IPS-15b (cell line): ENCODE measurements around the gene CNFN.
"Not testable (repeated sequence)": the region's sequence is repeated elsewhere in the genome, so short reads cannot be mapped to it uniquely, and the experiment has no call there.

Experiments
- H3K27me3 ChIP-seq: one replicate; pipeline ENCODE4 v1.6.1; 2013; ENCODE audit warnings: low read length; ENCODE audit not compliant: control insufficient read depth, insufficient read depth
- H3K36me3 ChIP-seq: one replicate; pipeline ENCODE4 v1.6.1; 2013; ENCODE audit warnings: low read length; ENCODE audit not compliant: control insufficient read depth, insufficient read depth
- H3K4me1 ChIP-seq: one replicate; pipeline ENCODE4 v1.6.1; 2013; ENCODE audit warnings: mild to moderate bottlenecking, low read length; ENCODE audit not compliant: control insufficient read depth, insufficient read depth
- H3K4me3 ChIP-seq: one replicate; pipeline ENCODE4 v1.5.1; 2013; ENCODE audit warnings: low read depth, low read length
- H3K9ac ChIP-seq: one replicate; pipeline ENCODE4 v1.6.1; 2013; ENCODE audit warnings: low read depth, mild to moderate bottlenecking, low read length
- H3K9me3 ChIP-seq: one replicate; pipeline ENCODE4 v1.6.1; 2013; ENCODE audit warnings: mild to moderate bottlenecking, low read length; ENCODE audit not compliant: control insufficient read depth, insufficient read depth

CNFN gene

GRCh38 chr19:42353341-42354015, 36.6 kb downstream of the CNFN start:
- Histone ChIP-seq H3K27me3 (no peaks in the 10 kb centered on the region), H3K4me3 (no peak overlapping the region), H3K4me1 (no peaks in the 10 kb centered on the region)

DNA sequence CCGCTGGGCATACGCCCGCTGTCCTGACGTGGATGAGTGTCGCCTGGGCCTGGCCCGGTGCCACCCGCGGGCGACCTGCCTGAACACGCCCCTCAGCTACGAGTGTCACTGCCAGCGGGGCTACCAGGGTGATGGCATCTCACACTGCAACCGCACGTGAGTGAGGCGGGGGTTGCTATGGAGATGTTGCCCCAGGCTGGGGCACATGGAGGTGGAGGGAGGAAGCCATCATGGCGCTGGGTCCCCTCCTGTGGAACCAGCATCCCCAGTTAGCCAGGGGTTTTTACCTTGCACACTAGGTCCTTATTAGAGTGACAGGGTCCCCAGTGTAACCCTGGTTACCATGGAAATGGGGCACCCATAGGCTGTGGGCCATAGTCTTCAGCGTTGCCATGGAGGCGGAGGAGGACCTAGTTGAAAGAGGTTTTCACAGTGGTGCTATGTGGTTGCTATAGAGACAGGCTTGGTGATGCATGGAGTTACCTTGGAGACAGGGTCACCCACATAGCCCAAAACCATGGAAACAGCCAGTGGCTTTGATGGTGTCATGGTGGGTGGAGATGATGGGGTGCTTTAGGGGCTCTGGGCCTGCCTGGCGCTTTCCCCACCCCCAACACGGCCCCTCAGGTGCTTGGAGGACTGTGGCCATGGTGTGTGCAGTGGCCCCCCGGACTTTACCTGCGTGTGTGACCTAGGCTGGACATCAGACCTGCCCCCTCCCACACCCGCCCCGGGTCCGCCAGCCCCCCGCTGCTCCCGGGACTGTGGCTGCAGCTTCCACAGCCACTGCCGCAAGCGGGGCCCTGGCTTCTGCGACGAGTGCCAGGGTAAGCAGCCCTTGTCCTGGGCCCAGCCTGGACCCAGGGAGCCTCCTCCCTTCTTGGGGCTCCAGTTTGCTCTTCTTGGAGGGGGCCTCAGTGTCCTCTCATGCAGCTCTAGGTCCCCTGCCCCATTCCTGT, 37.5 kb downstream of the CNFN start:
- H3K9ac ChIP-seq = no peak overlapping the region
- H3K9me3 ChIP-seq = no peaks in the 10 kb centered on the region
- H3K4me1 ChIP-seq = no peaks in the 10 kb centered on the region
- peaks cover 28% of the 10 kb centered on the region for H3K36me3 ChIP-seq
- no peak overlapping the region for H3K4me3 ChIP-seq
- no peaks in the 10 kb centered on the region for H3K27me3 ChIP-seq

More at GRCh38 chr19:42353341-42354015, 36.6 kb downstream of the CNFN start:
- Histone ChIP-seq H3K36me3 (peaks cover 36% of the 10 kb centered on the region), H3K9ac (no peak overlapping the region), H3K9me3 (no peaks in the 10 kb centered on the region)

DNA sequence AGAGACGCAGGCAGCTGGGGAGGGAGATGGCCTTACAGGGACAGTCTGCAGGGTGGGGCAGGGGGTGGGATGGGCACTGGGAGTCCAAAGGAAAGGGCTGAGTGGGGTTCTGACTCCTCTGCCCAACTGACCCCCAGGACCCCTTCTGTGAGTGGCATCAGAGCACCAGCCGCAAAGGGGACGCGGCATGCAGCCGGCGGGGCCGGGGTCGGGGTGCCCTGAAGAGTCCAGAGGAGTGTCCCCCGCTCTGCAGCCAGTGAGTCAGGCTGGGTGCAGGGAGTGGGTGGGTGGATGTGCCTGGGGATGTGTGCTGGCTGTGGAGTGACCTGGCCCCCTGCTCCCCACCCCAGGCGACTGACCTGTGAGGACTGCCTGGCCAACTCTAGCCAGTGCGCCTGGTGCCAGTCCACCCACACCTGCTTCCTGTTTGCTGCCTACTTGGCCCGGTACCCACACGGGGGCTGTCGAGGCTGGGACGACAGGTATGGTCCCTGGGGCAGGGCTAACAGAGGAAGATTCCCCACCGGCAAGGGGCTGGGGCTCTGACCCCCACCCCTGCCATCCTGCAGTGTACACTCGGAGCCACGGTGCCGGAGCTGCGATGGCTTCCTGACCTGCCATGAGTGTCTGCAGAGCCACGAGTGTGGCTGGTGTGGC, 38.9 kb downstream of the CNFN start:
- H3K4me1 ChIP-seq = no peaks in the 10 kb centered on the region
- H3K9ac ChIP-seq = no peak overlapping the region
- H3K9me3 ChIP-seq = no peaks in the 10 kb centered on the region
- H3K27me3 ChIP-seq = no peaks in the 10 kb centered on the region
- no peak overlapping the region for H3K4me3 ChIP-seq
- H3K36me3 ChIP-seq = peaks cover 18% of the 10 kb centered on the region

GRCh38 chr19:42350417-42350816, 39.7 kb downstream of the CNFN start:
- Histone ChIP-seq H3K4me3 (no peak overlapping the region), H3K36me3 (peaks cover 17% of the 10 kb centered on the region)

GRCh38 chr19:42349378-42350107, 40.6 kb downstream of the CNFN start:
- Histone ChIP-seq H3K4me1 (no peaks in the 10 kb centered on the region), H3K36me3 (peaks cover 18% of the 10 kb centered on the region), H3K9ac (no peak overlapping the region), H3K4me3 (no peak overlapping the region), H3K9me3 (no peaks in the 10 kb centered on the region), H3K27me3 (no peaks in the 10 kb centered on the region)

More at GRCh38 chr19:42350417-42350816, 39.7 kb downstream of the CNFN start:
- Histone ChIP-seq H3K9ac (no peak overlapping the region), H3K9me3 (no peaks in the 10 kb centered on the region), H3K27me3 (no peaks in the 10 kb centered on the region), H3K4me1 (no peaks in the 10 kb centered on the region)

GRCh38 chr19:42348211-42348610, 41.9 kb downstream of the CNFN start:
- H3K9me3 ChIP-seq = no peaks in the 10 kb centered on the region
- no peak overlapping the region for H3K4me3 ChIP-seq
- H3K9ac ChIP-seq = no peak overlapping the region
- H3K36me3 ChIP-seq = peaks cover 18% of the 10 kb centered on the region
- no peaks in the 10 kb centered on the region for H3K4me1 ChIP-seq
- no peaks in the 10 kb centered on the region for H3K27me3 ChIP-seq

- Histone ChIP-seq H3K27me3 (no peaks in the 10 kb centered on the region), H3K36me3 (peaks cover 7% of the 10 kb centered on the region), H3K4me3 (no peak overlapping the region)
These were observed 44.8 kb downstream of the CNFN start for GRCh38 chr19:42345191-42345812.

GRCh38 chr19:42344336-42344893, 45.7 kb downstream of the CNFN start:
- H3K9ac ChIP-seq = no peak overlapping the region
- H3K36me3 ChIP-seq = peaks cover 5% of the 10 kb centered on the region

More at GRCh38 chr19:42345191-42345812, 44.8 kb downstream of the CNFN start:
- no peaks in the 10 kb centered on the region for H3K9me3 ChIP-seq
- H3K9ac ChIP-seq = no peak overlapping the region
- H3K4me1 ChIP-seq = no peaks in the 10 kb centered on the region

GRCh38 chr19:42343344-42344110, 46.6 kb downstream of the CNFN start:
- Histone ChIP-seq H3K27me3 (no peaks in the 10 kb centered on the region), H3K36me3 (peaks cover 5% of the 10 kb centered on the region), H3K9me3 (no peaks in the 10 kb centered on the region), H3K4me3 (no peak overlapping the region), H3K4me1 (no peaks in the 10 kb centered on the region), H3K9ac (no peak overlapping the region)

More at GRCh38 chr19:42344336-42344893, 45.7 kb downstream of the CNFN start:
- Histone ChIP-seq H3K9me3 (no peaks in the 10 kb centered on the region), H3K27me3 (no peaks in the 10 kb centered on the region), H3K4me1 (no peaks in the 10 kb centered on the region), H3K4me3 (no peak overlapping the region)

- not testable (repeated sequence) for H3K36me3 ChIP-seq, H3K9ac ChIP-seq, H3K4me1 ChIP-seq, H3K4me3 ChIP-seq, H3K27me3 ChIP-seq, H3K9me3 ChIP-seq
These were observed 50.2 kb downstream of the CNFN start for GRCh38 chr19:42339922-42340321.
